Endodermal cell (in vitro differentiated cells): ENCODE data around the gene NDRG3. TPM values are rescaled to one million over a fixed set of nuclear protein-coding genes. Genes with fewer than 3 reads are reported as not detected.

ENCODE experiments used
- DNase-seq: peaks from one replicate; pipeline ENCODE4 v3.0.0-alpha.2; 2017
- H3K27ac ChIP-seq: 2 replicates; pipeline ENCODE4 v1.5.1; 2013; ENCODE audit warnings: mild to moderate bottlenecking, low read depth, low read length, moderate library complexity
- H3K27me3 ChIP-seq: 2 replicates; pipeline ENCODE4 v1.6.1; 2013; ENCODE audit warnings: mild to moderate bottlenecking, low read length, moderate library complexity; ENCODE audit not compliant: insufficient read depth, control insufficient read depth, poor library complexity, severe bottlenecking
- H3K36me3 ChIP-seq: 2 replicates; pipeline ENCODE4 v1.7.0; 2013; ENCODE audit warnings: mild to moderate bottlenecking, low read length, moderate library complexity; ENCODE audit not compliant: control insufficient read depth, insufficient read depth
- H3K4me1 ChIP-seq: one replicate; pipeline ENCODE4 v1.7.0; 2013; ENCODE audit warnings: low read length; ENCODE audit not compliant: control insufficient read depth, insufficient read depth
- H3K4me3 ChIP-seq: 2 replicates; pipeline ENCODE4 v1.5.1; 2013; ENCODE audit warnings: mild to moderate bottlenecking, low read length, moderate library complexity
- H3K9ac ChIP-seq: 2 replicates; pipeline ENCODE4 v1.6.1; 2013; ENCODE audit warnings: mild to moderate bottlenecking, low read length, moderate library complexity; ENCODE audit not compliant: poor library complexity, severe bottlenecking; ENCODE audit errors: extremely low read depth
- H3K9me3 ChIP-seq: 2 replicates; pipeline ENCODE4 v1.6.1; 2013; ENCODE audit warnings: mild to moderate bottlenecking, low read length, moderate library complexity; ENCODE audit not compliant: control insufficient read depth
- H3K27ac Mint-ChIP-seq: 2 replicates; pipeline ENCODE4 v1.8.0; 2020; ENCODE audit warnings: mixed read lengths
- H3K27me3 Mint-ChIP-seq: 2 replicates; pipeline ENCODE4 v1.8.0; 2021; ENCODE audit warnings: mild to moderate bottlenecking, mixed read lengths; ENCODE audit not compliant: insufficient read depth
- H3K36me3 Mint-ChIP-seq: 2 replicates; pipeline ENCODE4 v1.8.0; 2020; ENCODE audit warnings: low read depth, mixed read lengths
- H3K4me1 Mint-ChIP-seq: 2 replicates; pipeline ENCODE4 v1.8.0; 2020; ENCODE audit warnings: mixed read lengths
- H3K4me3 Mint-ChIP-seq: 2 replicates; pipeline ENCODE4 v1.8.0; 2020; ENCODE audit warnings: mild to moderate bottlenecking, moderate library complexity, mixed read lengths
- H3K9me3 Mint-ChIP-seq: 2 replicates; pipeline ENCODE4 v1.8.0; 2020; ENCODE audit warnings: mild to moderate bottlenecking, mixed read lengths
- WGBS, 2 experiments: methylation state at CpG; one replicate each; pipeline versions ENCODE4 v1.1.5 to v1.1.7; 2013; ENCODE audit warnings: missing lambda C conversion rate in 2 of 2, mixed read lengths in 1 of 2; ENCODE audit not compliant: insufficient coverage in 1 of 2, insufficient read length in 1 of 2; 5-methylcytosine and 5-hydroxymethylcytosine counted together
- total RNA-seq, 2 donors: library from RNA; stranded (reverse); fragmentation: NEBNext Ultra II Directional in 1 of 2; extraction: Animal tissue kit (Norgen Biotek cat#: 25700) in 1 of 2; gene quantifications; 2 replicates in 1 of 2; 3 replicates in 1 of 2; pipeline ENCODE4 v1.2.1, GENCODE V29; 2021
- TF ChIP-seq, protein P1 (sequence below): fragments of 200-600 bp; sonication (generic); conservative IDR thresholded peaks from 2 replicates; pipeline ENCODE4 v1.5.0; 2021; ENCODE audit warnings: antibody characterized with exemption, mild to moderate bottlenecking

Gene NDRG3
- total RNA-seq, 2 donors from 2014 or later, result 24.6 to 26.1 TPM

DNA sequence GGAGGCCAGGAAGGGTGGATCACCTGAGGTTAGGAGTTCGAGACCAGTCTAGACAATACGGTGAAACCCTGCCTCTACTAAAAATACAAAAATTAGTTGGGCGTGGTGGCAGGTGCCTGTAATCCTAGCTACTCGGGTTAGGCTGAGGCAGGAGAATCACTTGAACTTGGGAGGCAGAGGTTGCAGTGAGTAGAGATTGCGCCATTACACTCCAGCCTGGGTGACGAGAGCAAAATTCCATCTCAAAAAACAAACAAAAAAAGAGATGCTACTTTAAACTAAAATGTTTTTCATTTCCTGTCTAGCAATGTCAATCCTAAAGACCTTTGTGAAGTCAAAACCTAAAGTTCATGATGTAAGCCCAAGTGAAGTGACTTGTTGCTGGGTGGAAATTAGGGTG lies 14.8 kb upstream of the NDRG3 start:
- Histone ChIP-seq H3K4me1 (no peaks in the 10 kb centered on the region), H3K9ac (no peak overlapping the region), H3K27ac (no peak overlapping the region), H3K9me3 (no peaks in the 10 kb centered on the region), H3K4me3 (no peak overlapping the region), H3K27me3 (no peaks in the 10 kb centered on the region), H3K36me3 (peaks cover 42% of the 10 kb centered on the region)
- Mint-ChIP-seq H3K27me3 (no peaks in the 10 kb centered on the region), H3K27ac (peak overlapping the region; percentile 68), H3K4me1 (no peaks in the 10 kb centered on the region), H3K4me3 (no peak overlapping the region), H3K36me3 (peaks cover 39% of the 10 kb centered on the region), H3K9me3 (no peaks in the 10 kb centered on the region)
- TF ChIP-seq, protein P1, sequence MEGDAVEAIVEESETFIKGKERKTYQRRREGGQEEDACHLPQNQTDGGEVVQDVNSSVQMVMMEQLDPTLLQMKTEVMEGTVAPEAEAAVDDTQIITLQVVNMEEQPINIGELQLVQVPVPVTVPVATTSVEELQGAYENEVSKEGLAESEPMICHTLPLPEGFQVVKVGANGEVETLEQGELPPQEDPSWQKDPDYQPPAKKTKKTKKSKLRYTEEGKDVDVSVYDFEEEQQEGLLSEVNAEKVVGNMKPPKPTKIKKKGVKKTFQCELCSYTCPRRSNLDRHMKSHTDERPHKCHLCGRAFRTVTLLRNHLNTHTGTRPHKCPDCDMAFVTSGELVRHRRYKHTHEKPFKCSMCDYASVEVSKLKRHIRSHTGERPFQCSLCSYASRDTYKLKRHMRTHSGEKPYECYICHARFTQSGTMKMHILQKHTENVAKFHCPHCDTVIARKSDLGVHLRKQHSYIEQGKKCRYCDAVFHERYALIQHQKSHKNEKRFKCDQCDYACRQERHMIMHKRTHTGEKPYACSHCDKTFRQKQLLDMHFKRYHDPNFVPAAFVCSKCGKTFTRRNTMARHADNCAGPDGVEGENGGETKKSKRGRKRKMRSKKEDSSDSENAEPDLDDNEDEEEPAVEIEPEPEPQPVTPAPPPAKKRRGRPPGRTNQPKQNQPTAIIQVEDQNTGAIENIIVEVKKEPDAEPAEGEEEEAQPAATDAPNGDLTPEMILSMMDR, result no peak
- no peak for DNase-seq
- WGBS, 2 experiments, result 95 to 100% methylated on average over 6 of the region's 6 CpGs

DNA sequence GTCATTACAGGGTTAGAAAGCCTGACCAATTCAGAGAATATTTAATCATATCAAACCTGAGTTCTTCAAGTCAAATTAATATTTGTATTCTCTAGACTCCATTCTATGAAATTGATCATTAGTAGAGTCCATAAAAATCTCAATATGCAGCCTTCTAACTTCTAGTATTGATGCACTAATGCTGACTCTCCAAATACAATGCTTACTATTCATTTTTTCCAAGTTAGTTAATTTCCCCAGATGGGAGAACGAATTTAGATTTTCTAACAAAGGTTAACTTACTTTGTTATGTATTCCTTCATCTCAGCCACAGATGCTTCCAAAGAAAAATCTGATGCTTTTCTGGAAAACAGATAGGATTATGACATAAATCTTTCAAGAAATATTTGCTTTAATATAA lies 12.4 kb upstream of the NDRG3 start:
- Mint-ChIP-seq H3K36me3 (peaks cover 39% of the 10 kb centered on the region), H3K4me3 (no peak overlapping the region), H3K4me1 (no peaks in the 10 kb centered on the region), H3K27me3 (no peaks in the 10 kb centered on the region), H3K9me3 (no peaks in the 10 kb centered on the region), H3K27ac (no peak overlapping the region)
- Histone ChIP-seq H3K9me3 (no peaks in the 10 kb centered on the region), H3K4me1 (no peaks in the 10 kb centered on the region), H3K27me3 (no peaks in the 10 kb centered on the region), H3K9ac (no peak overlapping the region), H3K27ac (no peak overlapping the region), H3K4me3 (no peak overlapping the region), H3K36me3 (peaks cover 49% of the 10 kb centered on the region)
- TF ChIP-seq, protein P1, result no peak
- DNase-seq, result no peak
- WGBS, 2 experiments, result 100% methylated on average over 1 of the region's 1 CpG

DNA sequence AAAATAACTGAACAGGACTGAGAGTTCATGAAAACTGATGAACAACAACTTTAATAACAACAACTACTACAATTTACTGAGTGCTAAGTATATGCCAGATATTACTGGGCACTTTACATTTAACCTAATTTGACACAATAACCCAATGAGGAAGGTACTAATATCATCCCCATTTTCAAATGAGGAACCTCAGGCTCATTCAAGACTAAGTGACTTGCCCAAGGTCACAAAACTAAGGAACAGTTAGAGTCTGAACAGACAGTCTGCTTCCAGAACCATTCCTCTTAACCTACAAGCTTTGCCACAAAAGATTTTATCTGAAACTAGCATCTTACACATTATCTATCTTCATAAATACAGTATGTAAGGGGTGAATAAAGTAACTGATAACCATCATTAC lies 10.6 kb upstream of the NDRG3 start:
- no peak overlapping the region for H3K27ac ChIP-seq
- H3K9me3 Mint-ChIP-seq, result no peaks in the 10 kb centered on the region
- no peaks in the 10 kb centered on the region for H3K4me1 ChIP-seq
- no peaks in the 10 kb centered on the region for H3K27me3 ChIP-seq
- H3K9ac ChIP-seq, result no peak overlapping the region
- H3K36me3 ChIP-seq, result peaks cover 63% of the 10 kb centered on the region
- no peak overlapping the region for H3K27ac Mint-ChIP-seq
- TF ChIP-seq, protein P1, result no peak
- no peak for DNase-seq
- no peak overlapping the region for H3K4me3 Mint-ChIP-seq
- peaks cover 52% of the 10 kb centered on the region for H3K36me3 Mint-ChIP-seq
- H3K9me3 ChIP-seq, result no peaks in the 10 kb centered on the region
- no peaks in the 10 kb centered on the region for H3K27me3 Mint-ChIP-seq
- H3K4me1 Mint-ChIP-seq, result no peaks in the 10 kb centered on the region
- no peak overlapping the region for H3K4me3 ChIP-seq
